Measurements from ENCODE around the gene SFSWAP.

Gene SFSWAP

GRCh38 chr12:131729254-131729955, 18.5 kb downstream of the SFSWAP start:
- Histone ChIP-seq H4K20me1 (ENCODE audit: control insufficient read depth, insufficient read depth, low read depth, low read length) (0 out of 2 replicates have a peak, but pooled peaks cover 2% of the 10 kb centered on the region), H3K36me3 (ENCODE audit: control insufficient read depth, low read length) (peaks cover 92% of the 10 kb centered on the region), H3K4me2 (ENCODE audit: low read length) (no peak overlapping the region)

GRCh38 chr12:131732996-131733615, 22.2 kb downstream of the SFSWAP start:
- Histone ChIP-seq H3K79me2 (ENCODE audit: control insufficient read depth, low read length) (0 out of 2 replicates have a peak, but pooled peaks cover 3% of the 10 kb centered on the region), H3K27me3 (ENCODE audit: control insufficient read depth, low read length) (no peaks in the 10 kb centered on the region), H3K27ac (ENCODE audit: low read depth, low read length) (no peak overlapping the region), H3F3A (ENCODE audit: control insufficient read depth, insufficient read depth) (peaks cover 2% of the 10 kb centered on the region; the same call in 1 of the 2 replicates), H3K4me3 (ENCODE audit: low read length) (no peak overlapping the region), H4K20me1 (ENCODE audit: control insufficient read depth, insufficient read depth, low read depth, low read length) (no peaks in the 10 kb centered on the region), H3K9me2 (replicated peaks; ENCODE audit: control insufficient read depth, low read length) (no peaks in the 10 kb centered on the region), H3K9me3 (ENCODE audit: control insufficient read depth, insufficient read depth, low read length) (no peaks in the 10 kb centered on the region), H3K4me1 (ENCODE audit: control insufficient read depth, low read length) (no peaks in the 10 kb centered on the region), H3K4me2 (ENCODE audit: low read length) (no peak overlapping the region), H3K36me3 (ENCODE audit: control insufficient read depth, low read length) (peaks cover 80% of the 10 kb centered on the region)
- TF ChIP-seq CTCF (IDR thresholded peaks at IDR 0.05; ENCODE audit: low read depth, low read length, poor library complexity, severe bottlenecking) (no peak), EZH2phosphoT487 (IDR thresholded peaks at IDR 0.05; ENCODE audit: borderline replicate concordance, low read length) (no peak)

More at GRCh38 chr12:131729254-131729955, 18.5 kb downstream of the SFSWAP start:
- peaks cover 11% of the 10 kb centered on the region for H3K79me2 ChIP-seq (ENCODE audit: control insufficient read depth, low read length)
- no peak overlapping the region for H3K27ac ChIP-seq (ENCODE audit: low read depth, low read length)
- no peaks in the 10 kb centered on the region for H3K27me3 ChIP-seq (ENCODE audit: control insufficient read depth, low read length)
- no peaks in the 10 kb centered on the region for H3K4me1 ChIP-seq (ENCODE audit: control insufficient read depth, low read length)
- H3K4me3 ChIP-seq (ENCODE audit: low read length): no peak overlapping the region
- H3K9me2 ChIP-seq (replicated peaks; ENCODE audit: control insufficient read depth, low read length): no peaks in the 10 kb centered on the region
- TF ChIP-seq EZH2phosphoT487 (IDR thresholded peaks at IDR 0.05; ENCODE audit: borderline replicate concordance, low read length) (no peak), CTCF (IDR thresholded peaks at IDR 0.05; ENCODE audit: low read depth, low read length, poor library complexity, severe bottlenecking) (no peak)
- no peaks in the 10 kb centered on the region for H3K9me3 ChIP-seq (ENCODE audit: control insufficient read depth, insufficient read depth, low read length)
- H3F3A ChIP-seq (ENCODE audit: control insufficient read depth, insufficient read depth): no peaks in the 10 kb centered on the region

- TF ChIP-seq EZH2phosphoT487 (IDR thresholded peaks at IDR 0.05; ENCODE audit: borderline replicate concordance, low read length): no peak
- no peak for TF ChIP-seq CTCF (IDR thresholded peaks at IDR 0.05; ENCODE audit: low read depth, low read length, poor library complexity, severe bottlenecking)
- H3K4me1 ChIP-seq (ENCODE audit: control insufficient read depth, low read length): no peaks in the 10 kb centered on the region
- peaks cover 80% of the 10 kb centered on the region for H3K36me3 ChIP-seq (ENCODE audit: control insufficient read depth, low read length)
- H3K9me2 ChIP-seq (replicated peaks; ENCODE audit: control insufficient read depth, low read length): no peaks in the 10 kb centered on the region
- no peak overlapping the region for H3K27ac ChIP-seq (ENCODE audit: low read depth, low read length)
- H4K20me1 ChIP-seq (ENCODE audit: control insufficient read depth, insufficient read depth, low read depth, low read length): no peaks in the 10 kb centered on the region
- no peaks in the 10 kb centered on the region for H3K27me3 ChIP-seq (ENCODE audit: control insufficient read depth, low read length)
- no peak overlapping the region for H3K4me3 ChIP-seq (ENCODE audit: low read length)
- H3K9me3 ChIP-seq (ENCODE audit: control insufficient read depth, insufficient read depth, low read length): no peaks in the 10 kb centered on the region
- no peak overlapping the region for H3K4me2 ChIP-seq (ENCODE audit: low read length)
- H3F3A ChIP-seq (ENCODE audit: control insufficient read depth, insufficient read depth): peaks cover 5% of the 10 kb centered on the region; the same call in 1 of the 2 replicates
- 0 out of 2 replicates have a peak, but pooled peaks cover 3% of the 10 kb centered on the region for H3K79me2 ChIP-seq (ENCODE audit: control insufficient read depth, low read length)
These were observed 23.0 kb downstream of the SFSWAP start for GRCh38 chr12:131733874-131734273.
